Sigmoid colon (tissue), 4 donors: Measurements from ENCODE around the gene PTPN3.

Source experiments
- POLR2A ChIP-seq, 2 donors: fragments of 450-650 bp; IDR thresholded peaks; one replicate each; pipeline ENCODE4 v1.6.1; 2016; ENCODE audit warnings: antibody characterized with exemption in 2 of 2, mild to moderate bottlenecking in 2 of 2, moderate library complexity in 2 of 2
- POLR2AphosphoS5 ChIP-seq, 4 donors: sonication (generic); formaldehyde crosslinking; IDR thresholded peaks; one replicate each; pipeline ENCODE4 v1.6.1; 2017; ENCODE audit warnings: antibody characterized with exemption in 4 of 4
- TF ChIP-seq, protein P1 (sequence below), 4 experiments: fragments of 450-650 bp in 3 of 4; fragments of 200-600 bp in 1 of 4; IDR thresholded peaks; one replicate each; pipeline ENCODE4 v1.5.1; 2016 to 2019; ENCODE audit warnings: antibody characterized with exemption in 4 of 4, mild to moderate bottlenecking in 3 of 4, moderate library complexity in 2 of 4

DNA sequence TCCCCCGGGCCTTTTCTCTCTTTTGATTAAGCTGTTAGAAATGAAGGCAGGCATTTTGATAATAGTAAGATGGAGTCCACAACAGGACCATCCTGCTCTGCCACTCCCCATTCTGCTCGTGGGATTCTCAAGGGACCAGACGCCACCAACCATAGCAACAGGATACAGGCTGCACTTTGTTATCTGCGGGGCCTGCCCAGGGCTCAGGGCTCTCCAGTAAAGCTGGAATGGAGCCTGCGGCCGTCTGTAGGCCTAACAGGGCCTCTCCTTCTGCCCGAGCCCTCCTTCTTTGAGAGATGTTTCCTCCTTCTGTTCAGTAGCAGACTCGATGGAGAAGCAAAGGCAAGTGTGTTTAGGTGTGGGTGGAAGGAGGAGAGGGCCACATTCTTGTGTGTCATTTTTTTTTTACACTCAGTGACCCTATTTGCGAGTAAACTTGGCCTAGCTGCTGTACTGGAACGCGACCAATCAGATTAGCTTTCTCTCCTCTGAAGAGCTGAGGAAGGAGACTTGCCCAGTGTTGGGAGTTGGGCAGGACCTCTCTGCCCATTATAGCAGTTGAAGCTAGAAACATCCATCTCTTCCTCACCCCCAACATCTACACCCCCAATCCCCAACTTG lies 168.4 kb downstream of the PTPN3 start:
- TF ChIP-seq, protein P1, sequence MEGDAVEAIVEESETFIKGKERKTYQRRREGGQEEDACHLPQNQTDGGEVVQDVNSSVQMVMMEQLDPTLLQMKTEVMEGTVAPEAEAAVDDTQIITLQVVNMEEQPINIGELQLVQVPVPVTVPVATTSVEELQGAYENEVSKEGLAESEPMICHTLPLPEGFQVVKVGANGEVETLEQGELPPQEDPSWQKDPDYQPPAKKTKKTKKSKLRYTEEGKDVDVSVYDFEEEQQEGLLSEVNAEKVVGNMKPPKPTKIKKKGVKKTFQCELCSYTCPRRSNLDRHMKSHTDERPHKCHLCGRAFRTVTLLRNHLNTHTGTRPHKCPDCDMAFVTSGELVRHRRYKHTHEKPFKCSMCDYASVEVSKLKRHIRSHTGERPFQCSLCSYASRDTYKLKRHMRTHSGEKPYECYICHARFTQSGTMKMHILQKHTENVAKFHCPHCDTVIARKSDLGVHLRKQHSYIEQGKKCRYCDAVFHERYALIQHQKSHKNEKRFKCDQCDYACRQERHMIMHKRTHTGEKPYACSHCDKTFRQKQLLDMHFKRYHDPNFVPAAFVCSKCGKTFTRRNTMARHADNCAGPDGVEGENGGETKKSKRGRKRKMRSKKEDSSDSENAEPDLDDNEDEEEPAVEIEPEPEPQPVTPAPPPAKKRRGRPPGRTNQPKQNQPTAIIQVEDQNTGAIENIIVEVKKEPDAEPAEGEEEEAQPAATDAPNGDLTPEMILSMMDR (IDR thresholded peaks at IDR 0.05), result no peak
- TF ChIP-seq POLR2AphosphoS5 (IDR thresholded peaks at IDR 0.05) (no peak), POLR2A (IDR thresholded peaks at IDR 0.05) (no peak)
